Muscle layer of duodenum (tissue), 2 donors: ENCODE data around the gene ANGPTL4.
"Not testable (repeated sequence)": the region's sequence is repeated elsewhere in the genome, so short reads cannot be mapped to it uniquely, and the experiment has no call there.

Experiments used
- H3K27ac ChIP-seq: one replicate; pipeline ENCODE4 v1.7.0; 2013; ENCODE audit warnings: mild to moderate bottlenecking, low read length
- H3K27me3 ChIP-seq: one replicate; pipeline ENCODE4 v1.7.0; 2013; ENCODE audit warnings: low read depth, mild to moderate bottlenecking, control low read depth, low read length
- H3K36me3 ChIP-seq, 2 donors: one replicate each; pipeline ENCODE4 v1.7.0; 2013; ENCODE audit warnings: low read length in 2 of 2, control low read depth in 1 of 2, mild to moderate bottlenecking in 1 of 2; ENCODE audit not compliant: insufficient read depth in 2 of 2, control insufficient read depth in 1 of 2
- H3K4me1 ChIP-seq, 2 donors: one replicate each; pipeline ENCODE4 v1.7.0; 2013; ENCODE audit warnings: low read length in 2 of 2, mild to moderate bottlenecking in 2 of 2, control low read depth in 1 of 2, moderate library complexity in 1 of 2; ENCODE audit not compliant: insufficient read depth in 2 of 2, control insufficient read depth in 1 of 2
- H3K4me3 ChIP-seq, 2 donors: one replicate each; pipeline ENCODE4 v1.7.0; 2013; ENCODE audit warnings: low read length in 2 of 2, low read depth in 1 of 2, mild to moderate bottlenecking in 1 of 2
- H3K9me3 ChIP-seq, 2 donors: one replicate each; pipeline ENCODE4 v1.7.0; 2013; ENCODE audit warnings: low read length in 2 of 2, control low read depth in 1 of 2, mild to moderate bottlenecking in 1 of 2; ENCODE audit not compliant: control insufficient read depth in 1 of 2
- donor health status: healthy.

The ANGPTL4 gene

GRCh38 chr19:8336072-8336569 is 27.8 kb upstream of the ANGPTL4 start:
- peaks cover 0 to 35% of the 10 kb centered on the region in 2 donors for H3K4me1 ChIP-seq
- no peaks in the 10 kb centered on the region for H3K9me3 ChIP-seq
- H3K4me3 ChIP-seq = no peak overlapping the region
- no peak overlapping the region for H3K27ac ChIP-seq
- peaks cover 21% of the 10 kb centered on the region for H3K27me3 ChIP-seq
- no peaks in the 10 kb centered on the region for H3K36me3 ChIP-seq

GRCh38 chr19:8336660-8337059 is 27.3 kb upstream of the ANGPTL4 start:
- Histone ChIP-seq H3K9me3 (no peaks in the 10 kb centered on the region), H3K4me3 (no peak overlapping the region), H3K27me3 (peaks cover 21% of the 10 kb centered on the region), H3K36me3 (no peaks in the 10 kb centered on the region), H3K27ac (no peak overlapping the region), H3K4me1 (peaks cover 0 to 35% of the 10 kb centered on the region in 2 donors)

DNA sequence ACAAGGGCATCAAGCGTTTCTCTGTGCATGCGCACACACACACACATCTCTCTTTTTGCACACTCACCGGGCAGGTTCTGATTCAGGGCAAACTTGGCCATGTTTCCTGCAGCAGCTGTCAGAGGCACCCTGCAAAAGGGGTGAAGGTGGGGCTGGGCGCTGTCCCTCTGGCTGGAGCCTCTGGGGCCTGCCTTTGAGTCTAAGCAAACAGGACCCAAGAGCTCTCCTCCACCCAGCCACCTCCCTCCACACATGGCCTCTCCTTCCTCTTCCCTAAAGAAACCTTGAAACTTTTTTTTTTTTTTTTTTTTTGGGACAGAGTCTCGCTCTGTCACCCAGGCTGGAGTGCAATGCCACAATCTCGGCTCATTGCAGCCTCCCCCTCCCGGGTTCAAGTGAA is 26.2 kb upstream of the ANGPTL4 start:
- Histone ChIP-seq H3K27ac (no peak overlapping the region), H3K9me3 (no peaks in the 10 kb centered on the region), H3K27me3 (peaks cover 21% of the 10 kb centered on the region), H3K4me3 (no peak overlapping the region), H3K4me1 (peaks cover 0 to 36% of the 10 kb centered on the region in 2 donors), H3K36me3 (no peaks in the 10 kb centered on the region)

DNA sequence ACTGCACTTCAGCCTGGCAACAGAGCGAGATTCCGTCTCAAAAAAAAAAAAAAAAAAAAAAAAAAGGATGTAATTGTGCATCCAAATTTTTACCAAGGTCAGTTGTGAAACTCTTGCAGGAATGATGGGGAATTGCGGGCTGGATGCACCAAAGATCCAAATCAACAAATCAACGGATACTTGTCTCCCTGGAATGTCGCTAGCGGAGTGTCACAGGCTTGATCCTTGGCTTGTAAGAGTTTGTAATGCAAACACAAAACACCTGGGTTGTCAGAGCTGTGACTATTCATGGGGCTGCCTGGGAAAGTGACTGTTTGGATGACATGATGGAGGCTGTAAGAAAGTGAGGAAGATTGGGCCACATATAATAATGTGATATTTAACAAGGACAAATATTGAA is 25.1 kb upstream of the ANGPTL4 start:
- Histone ChIP-seq H3K36me3 (no peaks in the 10 kb centered on the region), H3K4me3 (no peak overlapping the region), H3K4me1 (peaks cover 0 to 33% of the 10 kb centered on the region in 2 donors), H3K27me3 (peaks cover 11% of the 10 kb centered on the region), H3K27ac (no peak overlapping the region), H3K9me3 (no peaks in the 10 kb centered on the region)

- Histone ChIP-seq H3K27me3 (peaks cover 4% of the 10 kb centered on the region), H3K4me1 (peaks cover 0 to 16% of the 10 kb centered on the region in 2 donors), H3K4me3 (no peak overlapping the region), H3K36me3 (no peaks in the 10 kb centered on the region), H3K9me3 (no peaks in the 10 kb centered on the region), H3K27ac (no peak overlapping the region)
Observed at GRCh38 chr19:8340341-8341096, 23.4 kb upstream of the ANGPTL4 start.

- not testable (repeated sequence) for H3K27me3 ChIP-seq, H3K4me3 ChIP-seq, H3K9me3 ChIP-seq, H3K27ac ChIP-seq, H3K36me3 ChIP-seq
- H3K4me1 ChIP-seq = peaks cover 0 to 10% of the 10 kb centered on the region in 2 donors
Observed at GRCh38 chr19:8341504-8341903, 22.5 kb upstream of the ANGPTL4 start.

DNA sequence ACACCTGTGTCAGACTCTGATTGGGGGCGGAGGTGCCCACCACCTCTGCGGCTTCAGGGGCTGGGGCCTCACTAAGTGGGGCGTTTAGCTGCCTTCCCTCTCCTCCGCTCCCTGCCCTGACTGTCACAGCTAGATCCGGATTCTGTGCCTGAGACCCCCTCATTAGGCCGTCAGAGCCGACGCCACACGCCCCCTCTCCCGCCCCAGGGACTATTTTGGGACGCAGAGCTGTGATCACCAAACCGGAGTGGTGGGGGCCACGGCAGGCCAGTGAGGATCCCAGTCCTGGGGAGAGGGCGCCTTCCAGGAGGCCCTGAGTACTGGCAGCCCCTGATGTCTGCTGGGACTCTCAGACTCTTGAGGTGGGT is 21.7 kb upstream of the ANGPTL4 start:
- Histone ChIP-seq H3K36me3 (no peaks in the 10 kb centered on the region), H3K9me3 (no peaks in the 10 kb centered on the region), H3K27ac (no peak overlapping the region), H3K27me3 (no peaks in the 10 kb centered on the region), H3K4me3 (no peak overlapping the region), H3K4me1 (peaks cover 0 to 7% of the 10 kb centered on the region in 2 donors)

DNA sequence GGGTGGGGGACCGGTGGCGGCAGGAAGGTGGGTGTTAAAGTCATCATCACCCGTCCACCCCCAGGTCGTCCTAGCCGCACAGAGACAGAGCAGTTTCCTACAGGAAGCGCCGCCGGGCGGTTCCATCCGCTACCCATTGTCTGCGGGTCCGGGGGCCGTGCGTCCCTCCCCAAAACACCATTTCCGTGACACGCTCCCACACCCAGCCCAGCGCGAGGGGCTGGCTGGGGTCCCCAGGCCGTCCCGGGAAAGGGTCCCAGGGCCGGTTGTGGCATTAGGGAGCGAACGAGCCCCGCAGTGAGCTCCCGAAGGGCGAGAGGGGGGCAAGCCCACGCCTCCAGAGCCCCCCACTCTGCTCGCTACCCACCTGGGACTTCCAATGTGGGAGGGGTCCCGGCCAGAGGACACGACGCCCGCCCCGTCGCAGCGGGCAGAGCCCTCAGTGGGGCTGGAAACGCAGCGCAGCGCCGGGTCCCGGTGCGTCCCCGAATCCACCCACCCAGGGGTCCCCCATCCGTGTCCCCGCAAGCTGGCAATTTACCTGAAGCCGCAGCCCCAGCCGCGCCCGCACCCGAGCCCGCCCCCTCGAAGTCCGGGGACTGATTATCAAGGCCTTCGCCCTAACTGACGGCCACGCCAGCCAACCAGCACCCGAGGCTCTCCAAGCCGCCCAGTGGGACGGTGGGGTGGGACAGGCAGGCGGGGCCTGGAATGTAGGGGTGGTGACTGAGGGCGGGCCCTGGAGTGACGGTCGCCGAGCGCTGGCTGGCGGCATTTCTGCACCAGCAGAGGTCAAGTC is 21.1 kb upstream of the ANGPTL4 start, which contains the start of gene KANK3:
Gene KANK3 (minus strand): TSS at position 579 of the 799 bp plus-strand sequence. CDS start 5,434 bp downstream, outside the sequence.
- Histone ChIP-seq H3K36me3 (no peaks in the 10 kb centered on the region), H3K27me3 (no peaks in the 10 kb centered on the region), H3K4me3 (peak within 1 kb of the TSS; percentile 16 to 57), H3K4me1 (peaks cover 0 to 7% of the 10 kb centered on the region in 2 donors), H3K27ac (no peak within 1 kb of the TSS), H3K9me3 (no peaks in the 10 kb centered on the region)

GRCh38 chr19:8343483-8343844 is 20.5 kb upstream of the ANGPTL4 start:
- Histone ChIP-seq H3K4me3 (peak overlapping the region in 1 of 2 donors; percentile 57), H3K27ac (no peak overlapping the region), H3K36me3 (no peaks in the 10 kb centered on the region), H3K27me3 (no peaks in the 10 kb centered on the region), H3K4me1 (peaks cover 0 to 7% of the 10 kb centered on the region in 2 donors), H3K9me3 (no peaks in the 10 kb centered on the region)

GRCh38 chr19:8349629-8350372 is 14.2 kb upstream of the ANGPTL4 start:
- not testable (repeated sequence) for H3K4me1 ChIP-seq, H3K27ac ChIP-seq, H3K4me3 ChIP-seq, H3K9me3 ChIP-seq, H3K27me3 ChIP-seq, H3K36me3 ChIP-seq
